ENCODE results near the gene SCP2.
"Not testable (repeated sequence)": the region's sequence is repeated elsewhere in the genome, so short reads cannot be mapped to it uniquely, and the experiment has no call there.

Gene SCP2

DNA sequence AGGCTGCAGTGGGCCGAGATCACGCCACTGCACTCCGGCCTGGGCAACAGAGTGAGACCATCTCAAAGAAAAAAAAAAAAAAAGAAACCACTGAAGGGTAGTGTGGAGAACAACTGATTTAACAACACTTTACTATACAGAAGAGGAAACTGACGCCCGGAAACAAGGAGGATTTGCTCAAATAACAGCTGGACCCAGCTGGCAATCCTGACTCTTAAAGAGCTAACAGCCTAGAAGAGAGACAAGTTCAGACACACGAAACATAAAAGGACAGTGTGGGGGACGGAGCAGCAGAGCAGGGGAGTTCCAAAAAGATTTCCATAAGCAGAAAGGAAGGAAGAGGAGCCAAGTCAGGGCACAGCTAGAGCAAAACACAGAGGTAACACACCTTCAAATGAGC is 9.9 kb upstream of the SCP2 start:
- no peak for DNase-seq

- no peak for DNase-seq
These were observed 9.5 kb upstream of the SCP2 start for GRCh38 chr1:52917581-52917980.

DNA sequence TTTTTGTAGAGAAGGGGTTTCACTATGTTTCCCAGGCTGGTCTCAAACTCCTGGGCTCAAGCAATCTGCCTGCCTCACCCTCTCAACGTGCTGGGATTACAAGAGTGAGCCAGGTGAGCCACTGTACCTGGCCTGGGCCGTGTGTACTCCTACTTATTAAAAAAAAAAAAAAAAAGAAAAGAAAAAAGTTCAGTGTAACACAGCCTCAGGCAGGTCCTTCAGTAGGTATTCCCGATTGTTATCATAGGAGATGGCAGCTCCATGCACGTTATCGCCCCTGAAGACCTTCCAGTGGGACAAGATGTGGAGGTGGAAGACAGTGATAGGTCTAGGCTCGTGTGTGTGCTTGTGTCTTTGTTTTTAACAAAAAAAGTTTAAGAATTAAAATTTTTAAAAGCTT is 8.9 kb upstream of the SCP2 start:
- DNase-seq = no peak

DNA sequence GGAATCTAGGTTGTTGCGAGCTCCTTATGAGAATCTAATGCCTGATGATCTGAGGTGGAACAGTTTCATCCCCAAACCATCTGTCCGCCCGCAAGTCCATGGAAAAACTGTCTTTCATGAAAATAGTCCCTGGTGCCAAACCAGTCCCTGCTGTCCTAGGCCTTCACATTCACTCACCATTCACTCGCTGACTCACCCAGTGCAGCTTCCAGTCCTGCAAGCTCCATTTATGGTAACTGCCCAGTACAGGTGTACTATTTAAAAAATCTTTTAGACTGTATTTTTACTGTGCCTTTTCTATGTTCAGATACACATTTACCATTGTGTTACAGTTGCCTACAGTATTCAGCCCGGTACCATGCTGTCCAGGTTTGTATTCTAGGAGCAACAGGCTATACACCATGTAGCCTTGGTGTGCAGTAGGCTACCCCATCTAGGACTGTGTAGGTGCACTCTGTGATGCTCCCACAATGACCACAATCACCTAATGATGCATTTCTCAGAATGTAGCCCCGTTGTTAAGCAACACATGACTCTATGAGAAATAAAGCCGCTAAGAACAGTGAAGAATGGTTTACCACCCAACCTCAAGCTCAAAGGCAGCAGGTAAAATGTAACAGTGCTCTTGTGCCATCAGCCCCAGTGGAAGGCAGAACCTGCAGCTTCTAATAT is 7.9 kb upstream of the SCP2 start:
- peak; percentile 7 for DNase-seq

- DNase-seq = no peak
These were observed 7.2 kb upstream of the SCP2 start for GRCh38 chr1:52919723-52920483.

- no peak for DNase-seq
These were observed 6.2 kb upstream of the SCP2 start for GRCh38 chr1:52920791-52921291.

- DNase-seq = no peak
These were observed 1.5 kb upstream of the SCP2 start for GRCh38 chr1:52925571-52926005.

- DNase-seq = no peak
These were observed 238 bp upstream of the SCP2 start for GRCh38 chr1:52926864-52927211.

DNA sequence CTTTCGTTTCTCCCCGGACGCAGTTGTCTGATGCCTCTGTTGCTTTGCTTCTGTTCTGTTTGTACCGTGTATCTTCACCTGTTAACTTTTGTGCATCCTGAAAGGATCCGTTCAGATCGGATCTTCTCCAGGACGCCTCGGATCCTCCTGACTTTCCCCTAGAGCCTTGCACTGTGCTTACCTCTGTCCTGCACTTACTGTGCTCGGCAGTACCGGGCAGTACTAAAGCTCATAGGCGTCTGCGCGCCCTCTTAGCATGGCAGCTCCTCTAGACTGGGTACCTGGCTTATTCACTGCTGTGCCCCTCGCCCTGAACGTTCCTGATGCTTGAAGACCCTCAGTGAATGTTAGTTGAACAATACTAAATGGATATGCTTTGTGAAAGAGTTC is 934 bp downstream of the SCP2 start:
- no peak for DNase-seq

- DNase-seq = no peak
These were observed 1.9 kb downstream of the SCP2 start for GRCh38 chr1:52929019-52929418.

DNA sequence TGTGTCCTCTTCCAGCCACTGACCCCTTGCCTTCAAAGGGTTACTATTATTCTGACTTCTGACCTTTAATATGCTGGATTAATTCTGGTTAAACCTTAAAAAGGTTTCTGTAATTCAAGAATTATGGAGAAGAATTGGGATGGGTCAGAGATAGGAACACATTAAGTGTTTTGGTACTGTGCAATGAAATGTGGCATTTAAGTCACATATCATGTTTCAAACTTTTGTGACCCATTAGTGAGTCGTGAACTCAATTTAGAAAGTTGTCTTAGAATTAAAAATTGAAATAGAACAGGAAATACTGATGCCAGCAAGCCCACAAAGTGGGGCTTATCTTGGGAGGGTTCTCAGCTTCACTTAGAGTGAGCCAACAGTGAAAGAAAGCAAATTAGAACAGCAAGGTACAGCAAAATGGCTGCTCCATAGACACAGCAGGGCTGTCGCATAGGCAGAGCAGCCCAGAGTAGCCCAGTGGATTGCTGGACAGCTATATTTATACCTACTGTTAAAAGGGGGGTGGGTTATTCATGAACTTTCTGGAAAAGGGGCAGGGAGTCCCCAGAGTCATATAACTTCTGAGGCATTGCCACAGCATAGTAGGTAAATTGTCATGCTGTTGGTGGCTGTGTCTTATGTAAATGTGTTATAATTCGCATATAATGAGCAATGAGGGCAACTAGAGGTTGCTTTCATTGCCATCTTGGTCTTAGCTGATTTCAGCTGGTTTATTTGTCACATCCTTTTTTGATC is 10.5 kb downstream of the SCP2 start:
- DNase-seq = no peak

DNA sequence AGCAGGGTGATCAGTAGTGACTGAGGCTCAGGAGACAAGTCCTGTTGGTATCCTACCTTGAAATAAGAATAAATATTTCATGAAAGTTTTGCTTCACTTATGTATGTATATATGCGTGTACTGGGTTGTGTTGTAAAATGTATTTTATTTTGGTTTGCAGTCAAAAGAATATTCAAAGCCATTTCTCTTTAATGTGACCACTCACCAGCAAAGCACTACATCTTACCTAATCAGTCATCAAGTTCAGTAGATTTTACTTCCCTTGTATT is 11.0 kb downstream of the SCP2 start:
- no peak for DNase-seq

GRCh38 chr1:52943876-52944416 is 16.9 kb downstream of the SCP2 start:
- DNase-seq = no peak

- no peak for DNase-seq
These were observed 17.5 kb downstream of the SCP2 start for GRCh38 chr1:52944566-52944965.

- no peak for DNase-seq
These were observed 20.4 kb downstream of the SCP2 start for GRCh38 chr1:52947490-52947889.

- not testable (repeated sequence) for DNase-seq
These were observed 22.5 kb downstream of the SCP2 start for GRCh38 chr1:52949602-52950001.

GRCh38 chr1:52952112-52952511 is 25.0 kb downstream of the SCP2 start:
- no peak for DNase-seq

GRCh38 chr1:52955129-52955970 is 28.3 kb downstream of the SCP2 start:
- no peak for DNase-seq

- no peak for DNase-seq
These were observed 36.0 kb downstream of the SCP2 start for GRCh38 chr1:52963101-52963500.

- no peak for DNase-seq
These were observed 40.6 kb downstream of the SCP2 start for GRCh38 chr1:52967666-52968065.

DNA sequence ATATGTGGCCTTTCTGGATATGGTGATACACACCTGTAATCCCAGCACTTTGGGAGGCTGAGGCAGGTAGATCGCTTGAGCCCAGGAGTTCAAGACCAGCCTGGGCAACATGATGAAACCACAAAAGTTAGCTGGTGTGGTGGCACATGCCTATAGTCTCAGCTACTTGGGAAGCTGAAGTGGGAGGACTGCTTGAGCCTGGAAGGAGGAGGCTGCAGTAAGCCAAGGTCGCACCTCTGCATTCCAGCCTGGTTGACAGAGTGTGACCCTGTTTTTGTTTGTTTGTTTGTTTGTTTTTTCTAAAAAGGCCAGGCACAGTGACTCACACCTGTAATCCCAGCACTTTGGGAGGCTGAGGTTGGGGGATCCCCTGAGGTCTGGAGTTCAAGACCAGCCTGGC is 42.2 kb downstream of the SCP2 start:
- not testable (repeated sequence) for DNase-seq

- peak; percentile 5 for DNase-seq
These were observed 43.1 kb downstream of the SCP2 start for GRCh38 chr1:52970149-52970548.

DNA sequence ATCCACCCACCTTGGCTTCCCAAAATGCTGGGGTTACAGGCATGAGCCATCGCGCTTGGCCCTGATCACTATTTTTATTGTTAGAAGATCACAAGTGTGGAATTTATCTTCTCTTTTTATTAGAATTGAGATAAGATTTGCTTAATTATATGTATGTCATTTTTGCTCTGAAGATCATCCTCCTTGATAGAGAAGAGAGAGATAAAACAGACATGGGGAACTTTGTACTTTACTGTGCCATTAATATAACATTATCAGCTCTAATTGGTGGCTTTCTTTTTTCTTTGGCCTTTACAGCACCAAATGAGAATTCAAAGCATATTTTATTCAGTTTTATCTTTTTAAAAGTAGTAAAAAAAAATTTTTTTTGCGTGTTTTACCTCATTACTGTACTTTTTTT is 46.8 kb downstream of the SCP2 start:
- DNase-seq = no peak

All from CD4-positive, alpha-beta T cell treated with Interleukin-12 subunit alpha and Interleukin-12 subunit beta, for 1 hour (primary cell).